Esophagus muscularis mucosa (tissue), 4 donors: ENCODE data around the gene DNAJC6.

ENCODE experiments used
- EP300 ChIP-seq: sonication (generic); formaldehyde crosslinking; IDR thresholded peaks from one replicate; pipeline ENCODE4 v1.6.1; 2017; ENCODE audit warnings: antibody characterized with exemption
- POLR2A ChIP-seq: fragments of 450-650 bp; IDR thresholded peaks from one replicate; pipeline ENCODE4 v1.6.1; 2017; ENCODE audit warnings: antibody characterized with exemption, moderate library complexity, mild to moderate bottlenecking, low read depth
- TF ChIP-seq, protein P1 (sequence below), 3 experiments: fragments of 200-600 bp in 2 of 3; fragments of 450-650 bp in 1 of 3; sonication (generic) in 2 of 3; IDR thresholded peaks; one replicate each; pipeline ENCODE4 v1.5.1; 2017 to 2019; ENCODE audit warnings: antibody characterized with exemption in 3 of 3, mild to moderate bottlenecking in 2 of 3, moderate library complexity in 1 of 3

DNA sequence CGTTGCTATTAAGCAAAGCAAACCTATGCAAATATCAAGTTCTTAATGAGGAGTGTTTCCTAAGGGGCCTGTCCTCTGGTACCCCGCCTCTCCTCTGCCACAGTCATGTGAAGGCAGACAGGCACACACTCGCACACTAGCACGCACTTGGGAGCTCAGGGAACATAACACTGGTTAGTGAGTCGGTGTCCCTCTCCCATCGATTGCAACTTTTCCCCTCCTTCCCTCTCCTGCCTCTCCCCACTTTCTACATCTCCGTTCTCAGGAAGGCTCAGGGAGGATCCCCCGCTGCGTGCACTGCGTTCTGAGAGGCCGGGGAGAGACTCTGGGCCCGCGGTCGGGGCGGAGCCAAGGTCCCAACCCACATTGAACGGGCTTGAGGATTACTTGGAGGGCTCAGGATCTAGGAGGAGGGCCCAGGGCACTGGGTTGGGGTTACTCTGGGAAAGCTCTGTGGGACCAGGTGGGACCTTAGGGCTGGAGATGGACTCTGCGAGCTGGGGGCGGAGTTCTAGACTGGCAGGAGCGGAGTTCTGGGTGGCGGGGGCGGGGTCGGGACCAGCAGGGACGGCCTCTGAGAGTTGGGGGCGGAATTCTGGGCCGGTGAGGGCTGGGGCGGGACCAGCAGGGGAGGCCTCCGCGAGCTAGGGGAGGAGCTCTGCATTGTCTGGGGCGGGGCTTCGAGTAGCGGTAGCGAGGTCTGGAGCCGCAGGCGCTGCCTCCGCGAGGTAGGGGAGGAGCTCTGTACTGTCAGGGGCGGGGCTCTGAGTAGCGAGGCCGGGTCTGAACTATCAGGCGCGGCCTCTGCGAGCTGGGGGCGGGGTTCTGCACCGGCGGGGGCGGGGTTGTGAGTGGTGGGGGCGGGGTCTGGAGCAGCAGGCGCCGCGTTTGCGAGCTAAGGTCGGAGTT lies 110.6 kb downstream of the DNAJC6 start:
- TF ChIP-seq, protein P1, sequence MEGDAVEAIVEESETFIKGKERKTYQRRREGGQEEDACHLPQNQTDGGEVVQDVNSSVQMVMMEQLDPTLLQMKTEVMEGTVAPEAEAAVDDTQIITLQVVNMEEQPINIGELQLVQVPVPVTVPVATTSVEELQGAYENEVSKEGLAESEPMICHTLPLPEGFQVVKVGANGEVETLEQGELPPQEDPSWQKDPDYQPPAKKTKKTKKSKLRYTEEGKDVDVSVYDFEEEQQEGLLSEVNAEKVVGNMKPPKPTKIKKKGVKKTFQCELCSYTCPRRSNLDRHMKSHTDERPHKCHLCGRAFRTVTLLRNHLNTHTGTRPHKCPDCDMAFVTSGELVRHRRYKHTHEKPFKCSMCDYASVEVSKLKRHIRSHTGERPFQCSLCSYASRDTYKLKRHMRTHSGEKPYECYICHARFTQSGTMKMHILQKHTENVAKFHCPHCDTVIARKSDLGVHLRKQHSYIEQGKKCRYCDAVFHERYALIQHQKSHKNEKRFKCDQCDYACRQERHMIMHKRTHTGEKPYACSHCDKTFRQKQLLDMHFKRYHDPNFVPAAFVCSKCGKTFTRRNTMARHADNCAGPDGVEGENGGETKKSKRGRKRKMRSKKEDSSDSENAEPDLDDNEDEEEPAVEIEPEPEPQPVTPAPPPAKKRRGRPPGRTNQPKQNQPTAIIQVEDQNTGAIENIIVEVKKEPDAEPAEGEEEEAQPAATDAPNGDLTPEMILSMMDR (IDR thresholded peaks at IDR 0.05), result no peak
- TF ChIP-seq POLR2A (no peak), EP300 (no peak)
